HT1080 (cell line): ENCODE results near the gene ZCCHC3. TPM values are rescaled to one million over a fixed set of nuclear protein-coding genes. Genes with fewer than 3 reads are reported as not detected.
A peak's percentile ranks its signal among the peaks of the same experiment; 100 is the strongest.

Source experiments
- DNase-seq: peaks from one replicate; pipeline ENCODE4 v3.0.0-alpha.2; 2015; ENCODE audit warnings: low read depth
- total RNA-seq: library from RNA; depleted of rRNA; stranded (reverse); fragments of >200 nt; shearing (Covaris generic); gene quantifications from 2 replicates; pipeline ENCODE4 v1.2.3, GENCODE V29; 2014

ZCCHC3 gene
- total RNA-seq, 1 experiment from 2014 or later, result 22.2 TPM

DNA sequence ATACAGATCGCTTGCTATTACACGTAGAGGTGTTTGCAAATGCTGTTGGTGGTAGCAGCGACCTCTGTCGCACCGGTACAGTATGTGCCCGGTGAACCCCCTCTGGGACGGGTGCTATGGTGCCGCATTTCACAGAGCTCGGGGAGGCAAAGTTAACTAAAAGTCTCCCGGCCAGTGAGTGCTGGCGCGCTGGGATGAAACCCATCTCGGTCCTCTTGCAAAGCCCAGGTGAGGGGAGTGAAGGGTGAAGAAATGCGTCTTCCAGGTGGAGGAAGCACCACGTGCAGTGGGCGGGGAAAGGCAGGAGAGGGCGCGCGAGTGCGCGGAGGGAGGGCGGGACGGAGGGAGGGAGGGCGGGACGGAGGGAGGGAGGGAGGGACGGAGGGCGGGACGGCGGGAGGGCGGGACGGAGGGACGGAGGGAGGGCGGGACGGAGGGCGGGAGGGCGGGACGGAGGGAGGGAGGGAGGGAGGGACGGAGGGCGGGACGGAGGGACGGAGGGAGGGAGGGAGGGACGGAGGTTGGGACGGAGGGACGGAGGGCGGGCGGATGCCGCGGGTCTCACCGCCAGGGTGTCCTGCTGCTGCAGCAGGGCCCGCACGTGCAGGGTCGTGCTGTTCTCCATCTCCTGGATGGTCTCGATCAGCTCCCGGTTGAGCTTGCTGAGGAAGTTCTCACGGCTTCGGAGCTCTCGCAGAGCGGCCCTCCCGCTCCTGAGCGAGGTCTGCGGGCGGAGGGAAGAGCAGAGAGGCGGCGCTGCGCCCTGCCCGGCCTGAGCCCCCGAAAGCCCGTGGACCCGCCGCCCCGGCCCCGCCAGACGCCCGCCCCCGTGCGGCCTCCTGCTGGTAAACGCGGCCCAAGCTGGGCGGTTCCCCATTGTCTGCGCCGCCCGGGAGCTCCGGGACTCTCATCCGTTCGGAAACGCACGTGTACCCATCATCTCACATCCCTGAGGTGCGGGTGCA, 18.5 kb upstream of the ZCCHC3 start:
- no peak for DNase-seq

DNA sequence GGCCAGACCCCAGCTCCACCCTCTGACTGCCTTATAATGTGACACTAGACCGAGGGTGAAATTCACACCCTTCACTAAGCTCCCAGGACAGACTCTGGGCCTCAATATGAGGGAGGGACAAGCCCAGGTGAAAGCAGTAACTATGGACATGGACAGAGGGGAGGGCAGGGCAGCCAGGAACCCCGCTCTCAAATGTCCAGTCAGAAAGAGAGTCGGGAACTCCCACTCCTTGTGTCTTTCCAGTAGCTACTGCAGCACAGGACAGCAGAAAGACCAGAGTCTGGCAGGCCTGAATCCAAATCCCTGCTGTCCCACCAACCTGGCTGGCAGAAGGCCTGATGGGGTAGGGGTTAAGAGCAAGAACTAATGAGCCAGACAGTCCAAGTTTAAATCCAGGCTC, 13.2 kb upstream of the ZCCHC3 start:
- no peak for DNase-seq

DNA sequence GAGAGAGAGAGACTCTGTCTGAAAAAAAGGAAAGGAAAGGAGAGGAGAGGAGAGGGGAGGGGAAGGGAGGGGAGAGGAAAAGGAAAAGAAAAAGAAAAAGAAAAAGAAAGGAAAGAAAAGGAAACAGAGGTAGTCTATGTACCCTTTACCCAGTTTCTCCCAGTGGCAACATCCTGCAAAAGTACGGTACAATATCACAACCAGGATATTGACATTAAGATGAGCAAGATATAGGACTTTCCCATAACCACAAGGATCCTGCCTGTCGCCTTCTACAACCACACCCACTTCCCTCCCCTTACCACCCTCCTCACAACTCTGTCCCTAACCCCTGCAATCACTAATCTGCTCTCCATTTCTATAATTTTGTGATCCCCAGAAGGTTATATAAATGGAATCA, 10.9 kb upstream of the ZCCHC3 start:
- no peak for DNase-seq

DNA sequence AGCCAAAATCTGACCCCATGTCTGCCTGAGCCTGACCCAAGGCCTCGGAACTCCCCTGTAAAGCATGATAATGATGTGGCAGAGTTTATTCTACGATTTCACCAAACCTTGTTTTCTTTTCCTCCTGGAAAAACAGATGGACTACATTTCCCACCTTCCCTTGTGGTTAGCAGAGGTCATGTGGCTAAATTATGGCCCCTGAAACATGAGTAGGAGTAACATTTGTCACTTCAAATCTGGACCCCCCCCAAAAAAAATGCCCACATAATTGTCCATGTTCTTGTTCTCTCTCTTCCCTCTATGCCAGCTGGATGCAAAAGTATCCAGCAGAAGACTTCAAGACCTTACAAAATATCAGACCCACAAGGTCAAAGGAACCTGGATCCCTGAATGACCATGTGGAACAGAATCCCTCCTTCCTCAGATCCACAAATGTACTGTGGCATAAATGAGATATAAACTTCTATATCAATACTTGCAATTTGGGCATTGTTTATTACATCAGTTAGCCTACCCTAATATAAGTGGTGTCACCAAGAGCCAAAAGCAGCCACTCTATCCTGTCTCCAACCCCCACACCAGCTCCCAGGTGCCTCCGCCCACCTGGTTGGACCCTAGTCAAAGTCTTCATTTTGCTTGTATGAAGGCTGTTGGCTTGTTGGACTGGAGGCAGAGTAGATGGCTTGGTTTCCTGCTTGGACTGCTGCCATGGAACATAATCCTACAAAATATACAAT, 8.2 kb upstream of the ZCCHC3 start:
- DNase-seq, result no peak

DNA sequence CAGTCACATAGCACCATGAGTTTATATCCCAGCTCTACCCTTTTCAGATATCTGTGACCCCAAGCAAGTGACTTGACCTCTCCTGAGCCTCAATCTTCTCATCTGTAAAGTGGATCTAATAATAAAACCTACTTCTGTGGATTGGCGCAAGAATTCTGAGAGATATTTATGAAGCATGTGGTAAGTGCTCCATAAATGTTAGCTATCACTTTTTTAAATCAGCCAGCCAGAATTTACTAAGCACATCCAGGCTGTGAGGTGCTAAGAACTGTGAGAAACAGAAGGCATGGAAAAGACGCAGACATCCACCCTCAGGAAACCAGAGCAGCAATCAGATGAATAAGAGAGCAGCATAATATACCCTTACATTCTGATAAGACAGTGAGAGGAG, 7.7 kb upstream of the ZCCHC3 start:
- no peak for DNase-seq

DNA sequence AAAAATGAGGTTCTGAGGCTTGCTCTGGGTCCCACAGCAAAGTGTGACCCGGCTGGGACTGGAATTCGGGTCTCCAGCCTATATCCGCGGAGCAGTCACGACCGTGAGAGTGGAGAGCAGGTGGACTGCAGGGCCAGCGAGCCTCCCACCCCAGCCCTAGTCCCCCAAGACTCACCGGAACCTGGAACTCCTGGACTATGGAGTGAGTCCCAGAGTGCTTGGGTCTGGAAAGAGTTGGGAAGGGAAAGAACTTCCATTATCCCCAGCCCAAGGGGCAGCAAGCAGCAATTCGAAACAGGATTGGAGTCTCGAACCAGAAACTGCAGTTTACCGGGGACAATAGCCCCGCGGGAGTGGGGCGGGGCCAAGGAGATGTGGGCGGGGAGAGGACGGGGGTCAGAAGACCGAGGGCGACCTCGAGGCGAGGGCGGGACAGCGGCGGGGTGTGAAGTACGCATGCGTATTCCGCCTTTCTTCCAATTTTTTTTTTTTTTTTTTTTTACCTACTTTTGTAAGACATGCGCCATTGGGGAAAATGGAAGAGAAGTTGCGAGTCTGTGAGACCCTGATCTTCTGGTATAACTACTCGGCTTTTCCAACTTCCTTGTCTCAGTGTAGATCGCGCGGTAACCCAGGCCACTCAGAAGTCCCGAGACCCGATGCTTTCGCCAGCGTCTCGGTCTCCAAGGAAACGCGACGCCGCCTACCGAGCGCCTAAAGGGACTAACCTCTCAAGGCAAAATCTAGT, 7.1 kb upstream of the ZCCHC3 start, which contains the start of gene C20orf96:
Gene C20orf96, minus strand, starts transcription at position 667 of the 748 bp plus-strand sequence. Its CDS starts 140 bp downstream, at position 527.
- peak; percentile 89 for DNase-seq

DNA sequence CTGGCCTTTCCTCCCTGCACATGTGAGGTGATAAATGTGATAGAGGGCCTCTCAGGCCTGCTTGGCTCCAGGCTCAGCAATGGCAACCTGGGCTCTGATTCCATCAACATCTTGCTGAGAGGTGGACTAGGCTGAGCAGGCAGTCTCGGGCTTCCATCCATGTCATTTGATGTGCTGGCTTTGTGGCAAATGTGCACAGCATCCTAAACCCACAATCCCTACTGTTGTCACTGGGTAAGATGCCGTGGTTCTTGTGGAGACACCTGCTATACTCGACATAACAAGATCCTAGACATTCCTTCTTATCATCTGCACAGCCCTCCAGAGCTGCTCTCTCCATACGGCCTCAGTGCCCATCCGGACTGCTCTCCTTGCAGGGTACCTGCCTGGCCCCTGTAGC, 2.8 kb upstream of the ZCCHC3 start:
- DNase-seq, result no peak

DNA sequence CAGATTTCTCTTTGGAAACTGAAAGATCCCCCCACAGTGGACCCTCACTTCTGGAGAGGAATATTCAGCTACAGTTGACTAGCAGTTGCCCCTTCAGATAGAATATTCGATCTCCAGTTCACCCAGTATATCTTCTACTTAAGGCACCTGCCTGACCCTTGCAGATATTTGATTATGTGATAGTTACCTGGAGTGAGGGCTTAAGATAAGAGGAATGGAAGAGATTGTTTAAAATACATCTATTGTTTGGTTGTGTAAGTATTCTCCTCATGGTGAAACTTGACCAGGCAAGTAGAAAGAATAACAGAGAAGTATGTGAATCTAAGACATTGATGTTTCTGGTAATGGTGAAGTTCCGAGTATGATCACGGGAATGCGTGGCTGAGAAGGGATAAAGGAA, 1.6 kb upstream of the ZCCHC3 start:
- no peak for DNase-seq

DNA sequence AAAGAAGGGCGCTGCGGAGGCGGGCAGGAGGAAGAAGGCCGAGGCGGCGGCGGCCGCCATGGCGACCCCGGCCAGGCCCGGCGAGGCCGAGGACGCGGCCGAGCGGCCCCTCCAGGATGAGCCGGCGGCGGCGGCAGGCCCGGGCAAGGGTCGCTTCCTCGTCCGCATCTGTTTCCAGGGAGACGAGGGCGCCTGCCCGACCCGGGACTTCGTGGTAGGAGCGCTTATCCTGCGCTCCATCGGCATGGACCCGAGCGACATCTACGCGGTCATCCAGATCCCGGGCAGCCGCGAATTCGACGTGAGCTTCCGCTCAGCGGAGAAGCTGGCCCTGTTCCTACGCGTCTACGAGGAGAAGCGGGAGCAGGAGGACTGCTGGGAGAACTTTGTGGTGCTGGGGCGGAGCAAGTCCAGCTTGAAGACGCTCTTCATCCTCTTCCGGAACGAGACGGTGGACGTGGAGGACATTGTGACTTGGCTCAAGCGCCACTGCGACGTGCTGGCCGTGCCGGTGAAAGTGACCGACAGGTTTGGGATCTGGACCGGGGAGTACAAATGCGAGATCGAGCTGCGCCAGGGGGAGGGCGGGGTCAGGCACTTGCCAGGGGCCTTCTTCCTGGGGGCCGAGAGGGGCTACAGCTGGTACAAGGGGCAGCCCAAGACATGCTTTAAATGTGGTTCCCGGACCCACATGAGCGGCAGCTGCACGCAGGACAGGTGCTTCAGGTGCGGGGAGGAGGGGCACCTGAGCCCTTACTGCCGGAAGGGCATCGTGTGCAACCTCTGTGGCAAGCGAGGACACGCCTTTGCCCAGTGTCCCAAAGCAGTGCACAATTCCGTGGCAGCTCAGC, 780 bp downstream of the ZCCHC3 start:
- DNase-seq, result peak; percentile 51

DNA sequence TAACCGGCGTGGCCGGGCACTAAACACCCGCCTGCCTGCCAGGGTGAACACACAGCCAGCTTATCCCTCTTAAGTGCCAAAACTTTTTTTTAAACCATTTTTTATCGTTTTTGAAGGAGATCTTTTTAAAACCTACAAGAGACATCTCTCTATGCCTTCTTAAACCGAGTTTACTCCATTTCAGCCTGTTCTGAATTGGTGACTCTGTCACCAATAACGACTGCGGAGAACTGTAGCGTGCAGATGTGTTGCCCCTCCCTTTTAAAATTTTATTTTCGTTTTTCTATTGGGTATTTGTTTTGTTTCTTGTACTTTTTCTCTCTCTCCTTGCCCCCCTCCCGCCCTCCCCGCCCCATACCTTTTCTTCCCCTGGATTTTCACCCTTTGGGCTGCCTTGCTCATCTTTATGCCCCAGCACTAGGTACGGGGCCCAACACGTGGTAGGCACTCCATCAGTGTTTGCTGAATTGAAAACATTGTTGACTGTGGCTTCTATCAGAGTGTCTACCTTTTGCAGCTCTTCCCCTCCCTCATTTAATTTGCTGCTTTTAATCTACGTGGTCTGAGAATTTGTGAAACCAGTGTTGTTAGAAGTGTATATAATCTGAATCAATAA, 1.5 kb downstream of the ZCCHC3 start:
- DNase-seq, result no peak

DNA sequence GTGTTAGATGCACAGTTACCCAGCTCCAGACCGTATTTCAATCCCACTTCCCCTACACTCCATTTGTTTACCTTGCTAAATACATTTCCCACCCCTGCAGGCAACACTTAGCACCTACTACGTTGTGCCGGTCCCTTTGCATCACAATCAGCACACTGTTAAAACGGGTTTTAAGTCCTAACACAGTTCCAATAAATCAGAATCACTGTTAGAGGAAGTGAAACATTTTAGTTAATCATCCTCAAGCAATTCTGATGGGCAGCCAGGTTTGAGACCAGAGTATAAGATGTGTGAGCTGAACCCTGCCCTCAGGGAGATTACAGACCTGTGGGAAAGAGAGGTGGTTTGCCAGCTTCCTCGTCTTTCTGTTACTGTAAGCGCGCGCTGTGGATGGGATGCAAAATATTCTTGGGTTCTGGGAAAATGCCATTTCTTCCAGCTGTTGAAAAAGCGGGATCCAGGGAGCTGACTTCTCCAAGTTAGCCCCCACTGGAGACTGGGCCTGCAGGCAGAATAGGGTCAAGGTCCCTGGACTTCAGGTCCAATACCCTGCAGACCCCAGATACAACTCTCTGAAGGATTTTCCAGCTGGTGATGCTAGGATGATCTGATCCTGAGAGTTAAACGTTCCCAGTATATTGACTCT, 3.1 kb downstream of the ZCCHC3 start:
- no peak for DNase-seq

DNA sequence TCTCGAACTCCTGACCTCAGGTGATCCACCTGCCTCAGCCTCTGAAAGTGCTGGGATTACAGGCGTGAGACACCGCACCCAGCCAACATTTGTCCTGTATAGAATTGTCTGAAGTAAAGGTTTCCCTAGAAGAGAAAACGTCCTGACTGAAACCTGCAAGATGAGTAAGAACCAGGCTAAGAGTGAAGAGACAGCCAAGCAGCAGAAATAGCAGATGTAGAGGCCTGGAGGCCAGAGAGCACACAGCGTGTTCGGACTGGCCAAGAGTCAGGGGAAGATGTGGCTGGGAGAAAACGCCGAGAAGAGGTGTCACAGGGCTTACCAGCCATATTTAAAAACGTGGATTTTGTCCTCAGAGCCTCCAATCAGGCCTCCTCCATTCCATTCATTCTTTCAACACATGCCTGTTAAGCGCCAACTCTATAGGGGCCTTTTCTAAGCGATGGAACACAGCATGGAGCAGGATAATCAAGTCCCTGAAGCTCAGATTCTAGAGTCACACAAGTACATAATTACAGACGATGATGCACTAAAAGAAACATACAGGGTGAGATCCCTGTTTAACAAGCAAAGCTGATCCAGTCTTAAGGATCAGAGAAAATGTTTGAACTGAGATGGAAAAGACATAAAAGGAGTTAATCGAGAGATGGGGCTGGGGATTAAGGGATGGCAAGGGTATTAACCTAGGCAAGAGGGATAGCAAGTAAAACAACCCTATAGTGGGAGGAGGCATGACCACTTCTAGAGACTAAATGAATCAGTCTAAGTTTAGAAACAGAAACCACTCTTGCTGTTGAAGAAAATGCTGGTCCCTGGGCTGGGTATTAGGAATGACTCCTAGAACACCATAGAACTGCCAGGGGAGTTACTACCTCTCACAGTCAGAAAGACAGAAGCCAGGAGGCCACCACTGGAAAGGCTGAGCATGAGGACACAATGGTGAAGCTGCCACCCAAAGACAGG, 4.8 kb downstream of the ZCCHC3 start:
- no peak for DNase-seq

DNA sequence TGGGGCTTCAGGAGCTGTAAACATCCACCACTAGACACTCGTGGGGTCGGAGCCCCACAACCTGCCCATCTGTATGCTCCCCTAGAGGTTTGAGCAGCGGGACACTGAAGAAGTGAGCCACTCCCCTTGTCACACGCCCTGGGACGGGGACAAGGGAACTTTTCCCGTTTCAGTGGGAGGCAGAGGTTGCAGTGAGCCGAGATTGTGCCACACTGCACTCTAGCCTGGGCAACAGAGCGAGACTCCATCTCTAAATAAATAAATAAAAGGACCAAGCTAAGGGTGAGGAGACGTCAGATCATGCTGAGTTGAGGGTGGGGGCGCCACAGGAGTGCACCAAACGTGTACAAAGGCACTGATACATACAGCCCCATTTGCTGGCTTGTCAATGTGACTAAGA, 8.4 kb downstream of the ZCCHC3 start:
- no peak for DNase-seq

DNA sequence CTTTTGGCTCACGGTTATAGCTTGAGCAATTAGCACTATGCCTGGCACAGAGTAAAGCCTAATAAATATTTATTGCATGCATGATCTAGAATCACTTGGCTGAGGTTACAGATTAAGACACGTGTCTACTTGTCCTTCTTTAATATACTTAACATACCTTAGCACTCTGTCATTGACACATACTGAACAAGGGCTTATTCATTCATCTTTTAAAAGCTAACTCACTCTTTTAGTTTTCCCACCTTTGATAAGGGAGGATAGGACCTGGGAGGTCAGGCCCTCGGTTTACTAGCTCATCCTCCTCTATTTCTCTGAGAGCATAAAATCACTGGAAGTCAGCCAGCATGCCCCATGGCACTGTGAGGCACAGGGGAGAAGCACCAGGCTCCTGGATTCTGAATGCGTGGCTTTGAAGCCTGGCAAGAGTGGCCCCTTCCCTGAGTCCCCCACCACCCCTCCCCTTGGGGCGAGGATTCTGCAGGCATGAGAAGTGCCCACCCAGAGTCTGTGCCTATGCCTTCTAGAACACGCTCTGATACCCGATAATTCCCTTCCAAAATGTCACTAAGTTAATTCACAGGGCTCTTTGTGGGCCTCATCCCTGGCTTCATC, 11.2 kb downstream of the ZCCHC3 start:
- DNase-seq, result no peak

DNA sequence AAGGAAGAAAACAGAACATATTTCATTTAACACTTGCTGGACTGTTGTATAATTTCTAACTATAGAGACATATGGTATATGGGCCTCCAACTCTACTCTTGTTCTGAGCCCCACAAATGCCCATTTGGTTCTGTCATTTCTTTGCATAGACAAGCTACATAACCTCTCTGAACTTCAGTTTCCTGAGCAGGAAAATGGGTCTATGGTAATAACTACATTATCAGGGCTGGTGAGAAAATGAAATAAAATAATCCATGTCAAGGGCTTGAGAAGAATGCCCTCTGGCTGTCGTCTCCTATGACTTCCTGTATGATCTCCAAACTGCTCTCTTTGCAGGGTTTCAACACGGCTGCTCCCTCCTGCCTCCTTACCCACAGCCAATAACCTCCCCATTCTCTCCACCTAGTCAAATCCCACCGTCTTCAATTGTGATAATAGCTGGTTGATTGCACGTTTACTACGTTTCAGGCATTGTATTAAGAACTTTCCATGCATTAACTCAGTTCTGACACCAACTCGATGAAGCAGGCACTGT, 12.0 kb downstream of the ZCCHC3 start:
- DNase-seq, result peak; percentile 61

DNA sequence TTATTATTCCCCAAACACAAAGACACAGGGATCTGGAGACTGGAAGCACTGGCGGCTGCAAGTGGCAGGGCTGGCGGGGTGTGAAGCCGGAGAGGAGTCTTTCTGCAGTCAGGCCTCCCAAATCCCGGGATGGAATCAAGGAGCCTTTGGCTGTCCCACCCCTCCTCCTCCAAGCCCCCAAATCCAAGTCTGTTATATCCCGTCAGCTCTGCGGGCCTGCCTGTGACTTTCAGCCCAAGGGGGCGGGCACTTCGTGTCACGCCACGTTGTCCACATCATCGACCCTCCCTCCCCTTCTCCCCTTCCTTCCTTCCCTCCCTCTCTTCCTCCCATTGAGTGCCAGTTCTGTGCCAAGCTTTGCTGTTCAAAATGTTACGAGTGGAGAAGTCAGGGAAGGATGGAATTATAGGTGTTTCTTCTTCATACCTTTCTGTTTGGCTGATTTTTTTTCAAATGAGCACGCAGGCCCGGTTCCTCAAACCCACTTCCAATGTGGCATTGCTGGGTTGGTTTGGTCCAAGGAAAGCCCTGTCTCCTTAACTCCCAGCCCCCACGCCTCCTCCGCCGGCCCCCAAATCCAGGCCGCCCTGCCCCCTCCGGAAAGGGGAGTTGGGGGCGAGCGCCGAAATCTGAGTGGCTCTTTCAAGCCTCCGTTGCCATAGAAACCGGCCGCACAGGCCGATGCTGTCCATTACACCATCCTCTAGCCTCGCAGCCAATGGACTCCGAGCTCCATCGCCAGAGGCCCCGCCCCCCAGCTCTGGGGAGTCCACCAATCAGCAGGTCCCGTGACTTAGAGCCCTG, 12.7 kb downstream of the ZCCHC3 start:
- peak; percentile 100 for DNase-seq

DNA sequence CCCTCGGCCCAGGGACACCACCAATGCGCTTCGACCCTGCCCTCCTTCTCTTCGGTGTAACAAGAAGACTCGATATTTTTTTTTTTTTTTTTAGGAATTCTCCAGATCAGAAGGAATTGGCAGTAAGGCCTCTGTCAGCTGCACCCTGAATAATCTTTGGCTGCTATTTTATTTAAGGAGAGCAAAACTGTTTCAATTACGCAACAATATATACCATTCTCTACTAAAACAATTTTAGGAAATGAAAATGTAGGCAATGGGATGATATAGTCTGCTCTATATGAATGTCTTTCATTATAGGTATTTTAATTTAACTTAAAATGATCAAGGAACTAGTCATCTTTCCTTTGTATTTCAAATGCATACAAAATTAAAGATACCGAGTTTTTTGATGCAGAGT, 13.3 kb downstream of the ZCCHC3 start:
- no peak for DNase-seq
